Sciatic nerve (tissue), 2 donors: ENCODE results near the gene NUMA1. TPM values are rescaled to one million over a fixed set of nuclear protein-coding genes. Genes with fewer than 3 reads are reported as not detected.

Experiments used
- ATAC-seq: fragments of 200-7000 bp; cut with Tn5 transposase; one replicate; pipeline ENCODE4 v1.9.1; 2020; ENCODE audit warnings: mild to moderate bottlenecking, moderate library complexity
- DNase-seq: peaks from one replicate; pipeline ENCODE4 v3.0.0-alpha.2; 2020; ENCODE audit warnings: low spot score
- intact Hi-C: fragments of 100-400 bp; cut with DNase I; formaldehyde crosslinking; loops from one replicate; pipeline ENCODE4 v1.14.2; 2022
- total RNA-seq: library from RNA; stranded (reverse); fragmentation: NEBNext Ultra II Directional; extraction: Animal tissue kit (Norgen Biotek cat#: 25700); gene quantifications from one replicate; pipeline ENCODE4 v1.2.1, GENCODE V29; 2021
- donor health status: DM: no; HTN: no; CAD: no.
- donor health status: DM: no; HTN: no; CAD: no.

The NUMA1 gene
- total RNA-seq, 1 donor from 2014 or later = 241 TPM

GRCh38 chr11:72072348-72072747 is 8.0 kb downstream of the NUMA1 start:
- intact Hi-C loops = no loop called here
- DNase-seq (no peak), ATAC-seq (no peak)

- ATAC-seq (peak; percentile 4), DNase-seq (no peak)
- intact Hi-C loops = no loop called here
These were observed 9.9 kb downstream of the NUMA1 start for GRCh38 chr11:72070491-72070890.

- peak; percentile 97 for ATAC-seq
- intact Hi-C loops = no loop called here
These were observed 10.5 kb downstream of the NUMA1 start for GRCh38 chr11:72069787-72070251.

GRCh38 chr11:72069200-72069599 is 11.1 kb downstream of the NUMA1 start:
- intact Hi-C loops = no loop called here
- ATAC-seq (peak; percentile 36), DNase-seq (no peak)

More at GRCh38 chr11:72069787-72070251, 10.5 kb downstream of the NUMA1 start:
- peak; percentile 86 for DNase-seq

GRCh38 chr11:72067676-72068075 is 12.7 kb downstream of the NUMA1 start:
- ATAC-seq = no peak
- no peak for DNase-seq
- intact Hi-C loops = no loop called here

- no peak for DNase-seq
- no peak for ATAC-seq
- intact Hi-C loops = no loop called here
These were observed 13.1 kb downstream of the NUMA1 start for GRCh38 chr11:72067266-72067665.

GRCh38 chr11:72066855-72067254 is 13.5 kb downstream of the NUMA1 start:
- intact Hi-C loops = no loop called here
- ATAC-seq (no peak), DNase-seq (no peak)

GRCh38 chr11:72061739-72062396 is 18.5 kb downstream of the NUMA1 start:
- intact Hi-C loops = no loop called here
- DNase-seq = no peak
- no peak for ATAC-seq

- intact Hi-C loops = no loop called here
- ATAC-seq (no peak), DNase-seq (no peak)
These were observed 21.8 kb downstream of the NUMA1 start for GRCh38 chr11:72058416-72059034.

GRCh38 chr11:72048766-72049460 is 31.4 kb downstream of the NUMA1 start:
- intact Hi-C loops = no loop called here
- no peak for DNase-seq
- ATAC-seq = peak; percentile 67

GRCh38 chr11:72045849-72046248 is 34.5 kb downstream of the NUMA1 start:
- intact Hi-C loops = no loop called here

GRCh38 chr11:72042064-72042745 is 38.1 kb downstream of the NUMA1 start:
- ATAC-seq (no peak), DNase-seq (no peak)
- intact Hi-C loops = no loop called here

More at GRCh38 chr11:72045849-72046248, 34.5 kb downstream of the NUMA1 start:
- ATAC-seq (no peak), DNase-seq (no peak)

- peak; percentile 82 for DNase-seq
- ATAC-seq = peak; percentile 62
- intact Hi-C loops = no loop called here
These were observed 38.8 kb downstream of the NUMA1 start for GRCh38 chr11:72041364-72042063.

GRCh38 chr11:72040491-72041363 is 39.6 kb downstream of the NUMA1 start:
- ATAC-seq (peak; percentile 92), DNase-seq (peak; percentile 99)
- intact Hi-C loops = no loop called here

- ATAC-seq (no peak), DNase-seq (no peak)
- intact Hi-C loops = no loop called here
These were observed 40.4 kb downstream of the NUMA1 start for GRCh38 chr11:72039856-72040401.

GRCh38 chr11:72039031-72039855 is 41.1 kb downstream of the NUMA1 start:
- ATAC-seq (no peak), DNase-seq (no peak)
- intact Hi-C loops = no loop called here

GRCh38 chr11:72038491-72038890 is 41.9 kb downstream of the NUMA1 start:
- ATAC-seq (peak; percentile 73), DNase-seq (peak; percentile 78)

More at GRCh38 chr11:72038491-72038890, 41.9 kb downstream of the NUMA1 start:
- intact Hi-C loops = no loop called here
